ENCODE measurements around the gene ARHGEF2. TPM values are rescaled to one million over a fixed set of nuclear protein-coding genes. Genes with fewer than 3 reads are reported as not detected.
"Not testable (repeated sequence)": the region's sequence is repeated elsewhere in the genome, so short reads cannot be mapped to it uniquely, and the experiment has no call there.

Gene ARHGEF2
- total and polyA plus RNA-seq, 9 of the 15 experiments (the other 6 are each of a cell fraction or from before 2014, with no cell fraction given): 7.1 to 162 (median 62.2) TPM

DNA sequence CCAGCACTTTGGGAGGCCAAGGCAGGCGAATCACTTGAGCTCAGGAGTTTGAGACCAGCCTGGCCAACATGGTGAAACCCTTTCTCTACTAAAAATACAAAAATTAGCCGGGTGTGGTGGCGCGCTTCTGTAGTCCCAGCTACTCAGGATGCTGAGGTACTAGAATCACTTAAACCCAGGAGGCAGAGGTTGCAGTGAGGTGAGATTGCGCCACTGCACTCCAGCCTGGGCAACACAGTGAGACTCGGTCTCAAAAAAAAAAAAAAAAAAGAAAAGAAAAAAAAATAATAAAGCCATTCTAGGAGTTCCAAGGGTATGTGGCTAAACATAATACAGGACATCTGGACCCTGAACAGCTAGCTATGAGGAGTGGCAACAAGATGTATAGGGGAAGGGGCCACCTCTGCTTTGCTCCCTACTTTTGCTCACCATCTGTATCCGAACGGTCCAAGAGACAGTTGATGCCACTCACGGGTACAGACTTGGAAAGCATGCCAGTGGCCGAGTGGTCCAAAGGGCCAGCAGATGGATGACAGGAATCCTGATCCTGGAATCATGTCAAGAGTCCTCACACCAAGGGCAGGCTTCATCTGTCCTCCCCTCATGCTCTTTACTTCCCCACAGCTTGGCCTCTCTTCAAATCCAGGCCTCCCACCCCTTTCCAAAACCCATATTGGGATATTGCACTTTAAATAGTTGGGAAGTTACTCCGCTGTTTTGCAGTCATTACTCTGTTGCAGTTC, 6.7 kb upstream of the ARHGEF2 start:
- H3K9me3 ChIP-seq (replicated peaks; ENCODE audit: control insufficient read depth, insufficient read depth, low read depth, low read length); DNase-seq (ENCODE audit: extremely low read depth in 1 of 4, low spot score in 3 of 4); BruUV-seq (replicated peaks); FAIRE-seq; H4K20me1 ChIP-seq (replicated peaks; ENCODE audit: control insufficient read depth, insufficient read depth, low read length); in situ Hi-C loops (cut with MboI); H3K27me3 ChIP-seq (ENCODE audit: control insufficient read depth in 2 of 2, insufficient read depth in 2 of 2, low read length in 2 of 2); H3K9me1 ChIP-seq (ENCODE audit: control insufficient read depth, insufficient read depth, low read length); H2AFZ ChIP-seq (ENCODE audit: low read depth, low read length); H3K9ac ChIP-seq (ENCODE audit: insufficient read depth in 1 of 2, low read depth in 2 of 2, low read length in 2 of 2); H3K4me3 ChIP-seq; H3K36me3 ChIP-seq (ENCODE audit: control insufficient read depth, insufficient read depth, low read length); H3K27ac ChIP-seq (ENCODE audit: extremely low read depth, low read depth, low read length); H3K4me2 ChIP-seq (ENCODE audit: insufficient read depth, low read length); ATAC-seq: not testable (repeated sequence)
- CTCF ChIA-PET (ENCODE audit: low intra/inter-chr PET ratio): interaction anchor here (1.6 kb wide), 1 partner anchor 47 kb away, joined by 4 read pairs; no protein-coding TSS in a partner anchor
- intact Hi-C loops (cut with micrococcal nuclease): loop anchor here (5.0 kb wide), 2 partner anchors 67 to 253 kb away; partner anchors contain the start of genes LAMTOR2 and UBQLN4
- 0 out of 2 replicates have a peak, but pooled peaks have one; percentile 8 for TF ChIP-seq ZNF121 (CRISPR knock-in tag; conservative IDR thresholded peaks at IDR 0.05)
- Histone ChIP-seq H3K4me1 (replicated peaks in 1 of 2; ENCODE audit: control insufficient read depth in 2 of 2, insufficient read depth in 2 of 2, low read length in 2 of 2) (peaks cover 30 to 42% of the 10 kb centered on the region in 2 experiments), H3K79me2 (ENCODE audit: control insufficient read depth, insufficient read depth, low read length) (peaks cover 22% of the 10 kb centered on the region)
- WGBS (ENCODE audit: insufficient coverage, low coverage, missing lambda C conversion rate): 80% methylated on average over 9 of the region's 11 CpGs
- POLR2A ChIA-PET: interaction anchor here (1.2 to 5.1 kb wide), 5 partner anchors 10 to 51 kb away, joined by 4 to 41 read pairs (median 6); partner anchors contain the start of gene KHDC4

DNA sequence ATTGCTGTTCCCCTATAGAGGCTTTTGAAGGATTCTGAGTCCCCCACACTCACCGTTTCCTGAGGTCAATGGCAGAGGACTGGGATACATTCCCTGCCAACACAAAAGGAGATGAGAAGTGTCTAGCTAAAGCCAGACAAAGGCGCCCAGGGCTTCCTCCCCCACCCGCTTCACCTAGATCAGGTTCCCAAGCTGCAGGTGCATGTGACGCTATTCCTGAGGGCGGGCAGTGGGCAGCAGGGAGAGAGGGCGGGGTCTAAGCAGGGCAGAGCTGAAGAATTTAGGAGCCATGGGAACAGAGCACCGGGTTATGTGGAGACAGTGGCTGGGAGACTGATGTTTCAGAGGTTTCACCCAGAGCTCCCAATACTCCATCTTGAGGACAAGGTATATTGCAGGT, 6.0 kb upstream of the ARHGEF2 start:
- Histone ChIP-seq H3K36me3 (ENCODE audit: control insufficient read depth, insufficient read depth, low read length) (0 out of 3 replicates have a peak, but pooled peaks cover 2% of the 10 kb centered on the region), H3K27me3 (ENCODE audit: control insufficient read depth in 2 of 2, insufficient read depth in 2 of 2, low read length in 2 of 2) (no peaks in the 10 kb centered on the region), H3K9me3 (replicated peaks; ENCODE audit: control insufficient read depth, insufficient read depth, low read depth, low read length) (no peaks in the 10 kb centered on the region), H3K79me2 (ENCODE audit: control insufficient read depth, insufficient read depth, low read length) (peaks cover 29% of the 10 kb centered on the region), H3K9me1 (ENCODE audit: control insufficient read depth, insufficient read depth, low read length) (no peaks in the 10 kb centered on the region), H3K9ac (ENCODE audit: insufficient read depth in 1 of 2, low read depth in 2 of 2, low read length in 2 of 2) (0 out of 4 replicates have a peak overlapping the region, but pooled peaks of 1 of the 2 experiments have one; percentile 19), H3K4me3 (no peak overlapping the region), H3K4me2 (ENCODE audit: insufficient read depth, low read length) (no peak overlapping the region), H3K4me1 (replicated peaks in 1 of 2; ENCODE audit: control insufficient read depth in 2 of 2, insufficient read depth in 2 of 2, low read length in 2 of 2) (peaks cover 35 to 40% of the 10 kb centered on the region in 2 experiments), H4K20me1 (replicated peaks; ENCODE audit: control insufficient read depth, insufficient read depth, low read length) (no peaks in the 10 kb centered on the region), H2AFZ (ENCODE audit: low read depth, low read length) (no peak overlapping the region), H3K27ac (ENCODE audit: extremely low read depth, low read depth, low read length) (peak overlapping the region; percentile 34; the same call in 1 of the 3 replicates)
- 64% methylated on average over 7 of the region's 7 CpGs for WGBS (ENCODE audit: insufficient coverage, low coverage, missing lambda C conversion rate)
- intact Hi-C loops (cut with micrococcal nuclease): loop anchor here (5.0 kb wide), 1 partner anchor 68 kb away; the partner anchor contains the start of genes LAMTOR2 and UBQLN4
- CTCF ChIA-PET (ENCODE audit: low intra/inter-chr PET ratio): interaction anchor here (1.6 kb wide), 1 partner anchor 46 kb away, joined by 4 read pairs; no protein-coding TSS in a partner anchor
- no peak for FAIRE-seq
- POLR2A ChIA-PET: interaction anchor here (0.6 to 5.1 kb wide), 9 partner anchors 10 to 51 kb away, joined by 3 to 41 read pairs (median 5); partner anchors contain the start of gene KHDC4
- in situ Hi-C loops (cut with MboI): no loop called here
- no peak for DNase-seq (ENCODE audit: extremely low read depth in 1 of 4, low spot score in 3 of 4)
- no peak for ATAC-seq
- BruUV-seq (replicated peaks): no TSS peak
- 0 out of 2 replicates have a peak, but pooled peaks have one; percentile 8 for TF ChIP-seq ILK (tag; IDR thresholded peaks at IDR 0.05; ENCODE audit: borderline replicate concordance, low read depth)
- TF ChIP-seq CXXC5 (CRISPR knock-in tag; IDR thresholded peaks at IDR 0.05): no peak
- TF ChIP-seq TRIM28 (IDR thresholded peaks at IDR 0.05): no peak
- TF ChIP-seq ZNF75A (CRISPR knock-in tag; IDR thresholded peaks at IDR 0.05): no peak
- TF ChIP-seq ILF3 (IDR thresholded peaks at IDR 0.05; ENCODE audit: borderline replicate concordance): no peak
- TF ChIP-seq SP2 (IDR thresholded peaks at IDR 0.05; ENCODE audit: extremely low read depth, low read depth, low read length, poor library complexity, severe bottlenecking): no peak
- TF ChIP-seq ZNF79 (CRISPR knock-in tag; IDR thresholded peaks at IDR 0.05; ENCODE audit: low read depth): no peak
- TF ChIP-seq CBFB (CRISPR knock-in tag; IDR thresholded peaks at IDR 0.05): no peak

Measured in K562 (cell line).